ENCODE measurements around the gene LCP2.

DNA sequence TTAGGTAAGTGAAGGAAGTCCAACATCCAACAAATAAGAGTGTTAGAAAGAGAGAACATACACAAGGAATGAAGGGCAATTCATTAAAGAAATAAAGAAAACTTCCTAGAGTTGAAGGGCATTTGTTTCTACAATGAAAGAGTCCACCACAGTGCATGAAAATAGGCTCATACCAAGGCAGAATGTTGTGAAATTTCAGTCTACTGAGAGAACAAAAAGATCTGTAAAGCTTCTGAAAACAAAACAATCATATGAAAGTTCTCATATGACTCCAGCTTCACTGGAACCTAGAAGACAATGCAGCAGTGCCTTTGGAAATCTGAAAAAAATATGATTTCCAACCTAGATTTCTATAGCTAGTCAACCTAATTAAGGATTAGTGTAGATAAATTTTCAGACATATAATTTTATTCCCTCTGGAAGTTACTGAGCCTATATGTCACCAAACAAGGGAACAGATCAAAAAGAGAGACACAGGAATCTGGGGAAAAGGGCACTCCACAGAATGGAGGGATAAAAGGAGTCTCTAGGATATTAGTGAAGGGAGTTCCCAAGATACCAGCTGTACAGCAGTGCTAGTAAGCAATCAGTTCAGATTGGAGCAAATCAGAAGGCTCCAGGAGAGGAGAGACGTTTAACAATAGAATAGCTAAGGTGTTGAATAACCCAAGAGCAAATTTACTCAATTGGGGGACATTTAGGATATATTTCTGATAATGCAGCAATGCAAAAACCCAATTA lies 59.0 kb downstream of the LCP2 start:
- TF ChIP-seq, protein P1, sequence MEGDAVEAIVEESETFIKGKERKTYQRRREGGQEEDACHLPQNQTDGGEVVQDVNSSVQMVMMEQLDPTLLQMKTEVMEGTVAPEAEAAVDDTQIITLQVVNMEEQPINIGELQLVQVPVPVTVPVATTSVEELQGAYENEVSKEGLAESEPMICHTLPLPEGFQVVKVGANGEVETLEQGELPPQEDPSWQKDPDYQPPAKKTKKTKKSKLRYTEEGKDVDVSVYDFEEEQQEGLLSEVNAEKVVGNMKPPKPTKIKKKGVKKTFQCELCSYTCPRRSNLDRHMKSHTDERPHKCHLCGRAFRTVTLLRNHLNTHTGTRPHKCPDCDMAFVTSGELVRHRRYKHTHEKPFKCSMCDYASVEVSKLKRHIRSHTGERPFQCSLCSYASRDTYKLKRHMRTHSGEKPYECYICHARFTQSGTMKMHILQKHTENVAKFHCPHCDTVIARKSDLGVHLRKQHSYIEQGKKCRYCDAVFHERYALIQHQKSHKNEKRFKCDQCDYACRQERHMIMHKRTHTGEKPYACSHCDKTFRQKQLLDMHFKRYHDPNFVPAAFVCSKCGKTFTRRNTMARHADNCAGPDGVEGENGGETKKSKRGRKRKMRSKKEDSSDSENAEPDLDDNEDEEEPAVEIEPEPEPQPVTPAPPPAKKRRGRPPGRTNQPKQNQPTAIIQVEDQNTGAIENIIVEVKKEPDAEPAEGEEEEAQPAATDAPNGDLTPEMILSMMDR (IDR thresholded peaks at IDR 0.05) = no peak
- no peak for TF ChIP-seq POLR2A (IDR thresholded peaks at IDR 0.05)

Measured in esophagus squamous epithelium (tissue), 4 donors.